CD8-positive, alpha-beta memory T cell (primary cell): ENCODE data around the gene ABCB7. TPM values are rescaled to one million over a fixed set of nuclear protein-coding genes. Genes with fewer than 3 reads are reported as not detected.
"Not testable (repeated sequence)": the region's sequence is repeated elsewhere in the genome, so short reads cannot be mapped to it uniquely, and the experiment has no call there.

Source experiments
- CTCF ChIA-PET: fragments of 350-600 bp; sonication (Branson Sonifier 250); formaldehyde crosslinking; loops from one replicate; lab custom pipeline; 2021; ENCODE audit warnings: antibody characterized with exemption; lab: Charles Lee
- POLR2A ChIA-PET: fragments of 350-600 bp; sonication (Branson Sonifier 250); formaldehyde crosslinking; loops from one replicate; lab custom pipeline; 2021; ENCODE audit warnings: antibody characterized with exemption; lab: Charles Lee
- DNase-seq, 5 donors: peaks; one replicate each; pipeline versions ENCODE4 v3.0.0 to v3.0.0-alpha.2; 2020 to 2022; ENCODE audit warnings: mixed read lengths in 1 of 5
- H3K27ac ChIP-seq: one replicate; pipeline ENCODE4 v1.7.0; 2013; ENCODE audit warnings: low read depth, mild to moderate bottlenecking, low read length, moderate library complexity
- H3K27me3 ChIP-seq: 2 replicates; pipeline ENCODE4 v1.7.0; 2013; ENCODE audit warnings: low read length, mild to moderate bottlenecking; ENCODE audit not compliant: insufficient read depth, poor library complexity, severe bottlenecking
- H3K36me3 ChIP-seq: 2 replicates; pipeline ENCODE4 v1.7.0; 2013; ENCODE audit warnings: mild to moderate bottlenecking, low read length, moderate library complexity; ENCODE audit not compliant: insufficient read depth
- H3K4me1 ChIP-seq: 2 replicates; pipeline ENCODE4 v1.7.0; 2013; ENCODE audit warnings: mild to moderate bottlenecking, low read length, moderate library complexity; ENCODE audit not compliant: insufficient read depth
- H3K4me3 ChIP-seq: 2 replicates; pipeline ENCODE4 v1.7.0; 2013; ENCODE audit warnings: mild to moderate bottlenecking, low read length
- H3K9me3 ChIP-seq: 2 replicates; pipeline ENCODE4 v1.7.0; 2013; ENCODE audit warnings: mild to moderate bottlenecking, low read length
- H3K27ac Mint-ChIP-seq, 8 donors: one replicate each; pipeline ENCODE4 v1.8.0; 2020 to 2021; ENCODE audit warnings: mixed read lengths in 8 of 8, mild to moderate bottlenecking in 6 of 8, inconsistent platforms in 3 of 8, moderate library complexity in 3 of 8
- H3K27me3 Mint-ChIP-seq, 2 donors: one replicate each; pipeline ENCODE4 v1.8.0; 2020 to 2021; ENCODE audit warnings: mixed read lengths in 2 of 2, mild to moderate bottlenecking in 1 of 2, moderate library complexity in 1 of 2
- H3K36me3 Mint-ChIP-seq, 3 donors: one replicate each; pipeline ENCODE4 v1.8.0; 2020 to 2021; ENCODE audit warnings: mixed read lengths in 3 of 3, inconsistent platforms in 1 of 3, mild to moderate bottlenecking in 1 of 3
- H3K4me1 Mint-ChIP-seq, 3 donors: one replicate each; pipeline ENCODE4 v1.8.0; 2020 to 2021; ENCODE audit warnings: mixed read lengths in 3 of 3, inconsistent platforms in 1 of 3, mild to moderate bottlenecking in 1 of 3
- H3K4me3 Mint-ChIP-seq, 7 donors: one replicate each; pipeline ENCODE4 v1.8.0; 2020 to 2021; ENCODE audit warnings: mixed read lengths in 7 of 7, mild to moderate bottlenecking in 6 of 7, moderate library complexity in 4 of 7, inconsistent platforms in 2 of 7
- H3K9me3 Mint-ChIP-seq, 5 donors: one replicate each; pipeline ENCODE4 v1.8.0; 2020 to 2022; ENCODE audit warnings: mixed read lengths in 5 of 5, mild to moderate bottlenecking in 3 of 5, moderate library complexity in 2 of 5, inconsistent platforms in 1 of 5
- polyA plus RNA-seq: library from polyadenylated mRNA; unstranded; fragments of 300-500 nt; fragmentation: Illumina TruSeq; gene quantifications from one replicate; pipeline ENCODE4 v1.2.3, GENCODE V29; 2021
- total RNA-seq, 2 experiments: library from RNA; stranded (reverse); gene quantifications; one replicate each; pipeline ENCODE4 v1.2.3, GENCODE V29; 2021

The ABCB7 gene
- total RNA-seq: 10 to 100 TPM; 25.4 to 27.0 TPM
- 10.2 TPM for polyA plus RNA-seq

DNA sequence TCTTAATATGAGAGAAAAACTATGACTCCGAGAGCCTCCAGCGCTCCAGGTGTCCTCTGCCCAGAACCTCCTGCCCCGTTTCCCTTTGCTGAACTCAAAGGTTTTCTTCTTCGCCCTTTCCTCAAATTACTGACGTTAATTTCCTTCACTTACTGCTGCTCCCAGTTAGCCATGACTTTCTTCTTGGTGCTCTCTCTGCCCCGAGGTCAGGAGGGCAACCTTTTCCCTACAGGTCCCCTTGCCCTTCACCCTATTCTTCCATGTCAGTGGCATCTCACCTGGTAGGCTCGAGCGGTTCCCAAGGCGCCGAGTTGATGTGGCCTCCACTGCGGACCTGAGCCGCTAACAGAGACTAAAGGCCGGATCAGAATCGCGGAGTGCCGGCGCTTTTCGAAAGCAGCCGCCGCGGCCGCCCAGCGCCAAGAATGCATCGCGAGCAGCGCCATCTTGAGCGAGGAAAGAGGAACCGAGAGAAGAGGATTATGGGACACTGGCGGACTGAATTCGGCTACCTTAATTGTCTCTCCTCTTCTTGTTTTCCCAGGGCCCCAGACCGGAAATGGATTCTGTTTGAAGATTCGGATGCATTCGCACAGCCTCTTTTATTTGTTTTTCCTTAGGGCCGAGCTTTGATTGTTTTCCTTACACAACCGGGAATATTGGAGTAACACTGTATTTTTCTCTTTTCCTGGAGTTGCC lies at the start of gene ABCB7:
Gene ABCB7, minus strand, starts transcription at position 457 of the 699 bp plus-strand sequence. Its CDS starts 11 bp downstream, at position 446.
- H3K27me3 Mint-ChIP-seq: peaks cover 0 to 2% of the 10 kb centered on the region in 2 donors
- peak within 1 kb of the TSS; percentile 88 to 98 (median 94) for H3K4me3 Mint-ChIP-seq
- peak within 1 kb of the TSS; percentile 78 to 99 (median 96) for H3K27ac Mint-ChIP-seq
- peaks cover 0 to 16% (median 0%) of the 10 kb centered on the region in 3 donors for H3K36me3 Mint-ChIP-seq
- Histone ChIP-seq H3K36me3 (no peaks in the 10 kb centered on the region), H3K4me1 (peaks cover 10% of the 10 kb centered on the region), H3K27ac (peak within 1 kb of the TSS; percentile 58), H3K4me3 (peak within 1 kb of the TSS; percentile 84), H3K27me3 (no peaks in the 10 kb centered on the region), H3K9me3 (no peaks in the 10 kb centered on the region)
- H3K4me1 Mint-ChIP-seq: peaks cover 29 to 72% (median 37%) of the 10 kb centered on the region in 3 donors
- POLR2A ChIA-PET: no interaction called here
- DNase-seq: peak; percentile 23 to 74 (median 58)
- CTCF ChIA-PET: no interaction called here
- H3K9me3 Mint-ChIP-seq: no peaks in the 10 kb centered on the region

DNA sequence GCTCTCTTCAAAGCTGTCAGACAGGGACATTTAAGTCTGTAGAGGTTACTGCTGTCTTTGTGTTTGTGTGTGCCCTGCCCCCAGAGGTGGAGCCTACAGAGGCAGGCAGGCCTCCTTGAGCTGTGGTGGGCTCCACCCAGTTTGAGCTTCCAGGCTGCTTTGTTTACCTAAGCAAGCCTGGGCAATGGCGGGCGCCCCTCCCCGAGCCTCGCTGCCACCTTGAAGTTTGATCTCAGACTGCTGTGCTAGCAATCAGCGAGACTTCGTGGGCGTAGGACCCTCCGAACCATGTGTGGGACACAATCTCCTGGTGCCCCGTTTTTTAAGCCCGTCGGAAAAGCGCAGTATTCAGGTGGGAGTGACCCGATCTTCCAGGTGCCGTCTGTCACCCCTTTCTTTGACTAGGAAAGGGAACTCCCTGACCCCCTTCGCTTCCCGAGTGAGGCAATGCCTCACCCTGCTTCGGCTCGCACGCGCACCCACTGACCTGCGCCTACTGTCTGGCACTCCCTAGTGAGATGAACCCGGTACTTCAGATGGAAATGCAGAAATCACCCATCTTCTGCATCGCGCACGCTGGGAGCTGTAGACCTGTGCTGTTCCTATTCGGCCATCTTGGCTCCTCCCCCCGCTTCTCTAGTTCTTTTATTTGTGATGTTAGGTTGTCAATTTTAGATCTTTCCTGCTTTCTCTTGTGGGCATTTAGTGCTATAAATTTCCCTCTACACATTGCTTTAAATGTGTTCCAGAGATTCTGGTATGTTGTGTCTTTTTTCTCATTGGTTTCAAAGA lies 32.5 kb upstream of the ABCB7 start:
- H3K4me1 Mint-ChIP-seq, H3K27ac Mint-ChIP-seq, H3K9me3 Mint-ChIP-seq, DNase-seq, CTCF ChIA-PET, H3K4me3 ChIP-seq, POLR2A ChIA-PET, H3K4me3 Mint-ChIP-seq, H3K36me3 ChIP-seq, H3K4me1 ChIP-seq, H3K27me3 ChIP-seq, H3K36me3 Mint-ChIP-seq, H3K27ac ChIP-seq, H3K9me3 ChIP-seq: not testable (repeated sequence)
- peaks cover 5 to 11% of the 10 kb centered on the region in 2 donors for H3K27me3 Mint-ChIP-seq

DNA sequence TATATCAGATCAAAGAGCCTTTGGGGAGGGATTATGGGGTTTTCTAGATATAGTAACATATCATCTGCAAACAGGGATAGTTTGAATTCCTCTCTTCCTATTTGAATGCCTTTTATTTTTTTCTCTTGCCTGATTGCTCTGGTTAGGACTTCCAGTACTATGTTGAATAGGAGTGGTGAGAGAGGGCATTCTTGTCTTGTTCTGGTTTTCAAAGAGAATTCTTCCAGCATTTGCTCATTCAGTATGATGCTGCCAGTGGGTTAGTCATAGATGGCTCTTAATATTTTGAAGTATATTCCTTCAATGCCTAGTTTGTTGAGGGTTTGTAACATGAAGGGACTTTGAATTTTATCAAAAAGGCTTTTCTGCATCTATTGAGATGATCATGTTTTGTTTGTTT lies 25.6 kb upstream of the ABCB7 start:
- ChIA-PET CTCF (no interaction called here), POLR2A (no interaction called here)
- H3K4me1 ChIP-seq: no peaks in the 10 kb centered on the region
- no peaks in the 10 kb centered on the region for H3K36me3 ChIP-seq
- Mint-ChIP-seq H3K27me3 (no peaks in the 10 kb centered on the region), H3K27ac (no peak overlapping the region), H3K9me3 (peaks cover 0 to 4% (median 0%) of the 10 kb centered on the region in 5 donors), H3K4me1 (no peaks in the 10 kb centered on the region), H3K4me3 (no peak overlapping the region), H3K36me3 (no peaks in the 10 kb centered on the region)
- no peak overlapping the region for H3K27ac ChIP-seq
- DNase-seq: no peak
- no peaks in the 10 kb centered on the region for H3K9me3 ChIP-seq
- H3K4me3 ChIP-seq: no peak overlapping the region
- H3K27me3 ChIP-seq: no peaks in the 10 kb centered on the region

DNA sequence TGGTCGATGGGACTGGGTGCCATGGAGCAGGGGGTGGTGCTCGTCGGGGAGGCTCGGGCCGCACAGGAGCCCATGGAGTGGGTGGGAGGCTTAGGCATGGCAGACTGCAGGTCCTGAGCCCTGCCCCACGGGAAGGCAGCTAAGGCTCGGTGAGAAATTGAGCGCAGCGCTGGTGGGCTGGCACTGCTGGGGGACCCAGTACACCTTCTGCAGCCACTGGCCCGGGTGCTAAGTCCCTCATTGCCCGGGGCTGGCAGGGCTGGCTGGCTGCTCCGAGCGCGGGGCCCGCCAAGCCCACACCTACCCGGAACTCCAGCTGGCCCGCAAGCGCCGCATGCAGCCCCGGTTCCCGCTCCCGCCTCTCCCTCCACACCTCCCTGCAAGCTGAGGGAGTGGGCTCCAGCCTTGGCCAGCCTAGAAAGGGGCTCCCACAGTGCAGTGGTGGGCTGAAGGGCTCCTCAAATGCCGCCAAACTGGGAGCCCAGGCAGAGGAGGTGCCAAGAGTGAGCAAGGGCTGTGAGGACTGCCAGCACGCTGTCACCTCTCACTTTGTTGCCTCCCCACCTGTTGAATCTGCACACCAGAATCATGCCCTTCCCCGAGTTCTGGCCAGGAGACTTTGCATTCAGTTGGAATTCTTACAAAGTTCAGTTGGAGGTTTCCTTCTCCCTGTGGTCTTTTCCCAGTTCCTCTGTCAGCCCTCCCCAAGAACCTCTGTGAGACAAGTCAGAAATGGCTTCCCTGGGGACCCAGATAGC lies 23.6 kb upstream of the ABCB7 start:
- H3K4me3 Mint-ChIP-seq, H3K36me3 ChIP-seq, H3K9me3 ChIP-seq, POLR2A ChIA-PET, H3K27me3 ChIP-seq, CTCF ChIA-PET, H3K27ac ChIP-seq, H3K4me1 Mint-ChIP-seq, DNase-seq, H3K9me3 Mint-ChIP-seq, H3K27ac Mint-ChIP-seq, H3K4me3 ChIP-seq, H3K36me3 Mint-ChIP-seq, H3K27me3 Mint-ChIP-seq, H3K4me1 ChIP-seq: not testable (repeated sequence)

DNA sequence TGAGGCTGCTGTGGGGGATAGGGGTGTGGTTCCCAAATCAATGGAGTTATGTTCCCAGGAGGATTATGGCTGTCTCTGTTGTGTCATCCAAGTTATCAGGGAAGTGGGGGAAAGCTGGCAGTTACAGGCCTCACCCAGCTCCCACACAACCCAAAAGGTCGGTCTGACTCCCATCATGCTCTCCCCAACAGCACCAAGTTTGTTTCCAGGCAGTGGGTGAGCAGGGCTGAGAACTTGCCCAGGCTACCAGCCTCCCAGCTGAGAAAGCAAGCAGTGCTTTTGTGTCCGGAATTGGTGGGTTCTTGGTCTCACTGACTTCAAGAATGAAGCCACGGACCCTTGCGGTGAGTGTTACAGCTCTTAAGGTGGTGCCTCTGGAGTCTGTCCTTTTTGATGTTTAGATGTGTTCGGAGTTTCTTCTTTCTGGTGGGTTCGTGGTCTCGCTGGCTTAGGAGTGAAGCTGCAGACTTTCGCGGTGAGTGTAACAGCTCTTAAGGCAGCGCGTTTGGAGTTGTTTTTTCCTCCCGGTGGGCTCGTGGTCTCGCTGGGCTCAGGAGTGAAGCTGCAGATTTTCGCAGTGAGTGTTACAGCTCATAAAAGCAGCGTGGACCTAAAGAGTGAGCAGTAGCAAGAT lies 16.3 kb upstream of the ABCB7 start:
- Mint-ChIP-seq H3K27ac (peak overlapping the region in 5 of 8 donors; percentile 18 to 62 (median 37)), H3K4me3 (peak overlapping the region; percentile 49 to 86 (median 61)), H3K27me3 (peaks cover 0 to 13% of the 10 kb centered on the region in 2 donors)
- POLR2A ChIA-PET, CTCF ChIA-PET, H3K27me3 ChIP-seq, H3K4me3 ChIP-seq, H3K9me3 ChIP-seq, H3K9me3 Mint-ChIP-seq, H3K27ac ChIP-seq, H3K36me3 Mint-ChIP-seq, H3K36me3 ChIP-seq, H3K4me1 ChIP-seq, H3K4me1 Mint-ChIP-seq: not testable (repeated sequence)
- peak in 1 of 5 donors; percentile 13 for DNase-seq

DNA sequence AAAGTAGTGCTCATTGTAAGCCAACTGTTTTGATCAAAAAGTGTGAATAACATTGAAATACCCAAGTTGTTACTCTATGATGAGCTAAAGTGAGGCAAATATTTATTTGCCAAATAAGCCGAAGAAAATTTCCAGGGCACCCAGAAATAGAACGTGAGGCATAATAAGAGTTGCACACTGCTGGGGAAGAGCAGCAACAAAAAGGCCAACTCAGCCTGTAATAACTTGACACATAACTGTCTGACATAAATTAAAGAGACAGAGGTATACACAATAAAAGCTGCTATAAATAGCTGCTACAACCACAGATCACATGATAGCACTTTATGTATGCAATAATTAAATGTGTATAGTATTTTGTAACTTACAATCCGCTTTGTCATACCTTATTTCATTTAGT lies 2.0 kb upstream of the ABCB7 start:
- CTCF ChIA-PET: no interaction called here
- no peak for DNase-seq
- Histone ChIP-seq H3K9me3 (no peaks in the 10 kb centered on the region), H3K4me3 (no peak overlapping the region), H3K27ac (no peak overlapping the region), H3K36me3 (no peaks in the 10 kb centered on the region), H3K4me1 (peaks cover 10% of the 10 kb centered on the region), H3K27me3 (no peaks in the 10 kb centered on the region)
- peaks cover 0 to 13% (median 0%) of the 10 kb centered on the region in 3 donors for H3K36me3 Mint-ChIP-seq
- POLR2A ChIA-PET: no interaction called here
- H3K9me3 Mint-ChIP-seq: no peaks in the 10 kb centered on the region
- no peak overlapping the region for H3K4me3 Mint-ChIP-seq
- peaks cover 0 to 2% of the 10 kb centered on the region in 2 donors for H3K27me3 Mint-ChIP-seq
- H3K4me1 Mint-ChIP-seq: peaks cover 23 to 52% (median 30%) of the 10 kb centered on the region in 3 donors
- no peak overlapping the region for H3K27ac Mint-ChIP-seq

DNA sequence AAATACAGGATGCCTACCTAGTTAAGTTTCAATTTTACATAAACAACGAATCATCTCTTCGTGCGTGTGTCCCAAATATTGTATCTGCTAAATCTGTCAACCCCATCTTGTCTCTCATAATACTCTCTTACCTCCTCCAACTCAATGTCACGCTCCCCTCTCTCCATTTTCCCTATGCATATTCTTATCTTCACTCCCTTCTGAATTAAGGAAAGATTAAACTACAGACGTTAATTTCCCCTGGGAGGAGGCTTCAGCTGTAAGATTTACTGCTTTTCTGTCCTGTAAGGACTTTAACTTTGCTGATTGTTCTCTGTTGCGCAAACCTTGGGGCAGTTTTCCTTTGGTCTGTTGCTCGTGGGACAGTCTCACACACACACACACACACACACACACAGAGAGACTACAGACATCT lies 455 bp upstream of the ABCB7 start:
- no peak for DNase-seq
- Mint-ChIP-seq H3K4me3 (peak overlapping the region; percentile 88 to 98 (median 94)), H3K4me1 (peaks cover 24 to 67% (median 31%) of the 10 kb centered on the region in 3 donors), H3K27ac (peak overlapping the region; percentile 78 to 99 (median 96)), H3K36me3 (peaks cover 0 to 13% (median 0%) of the 10 kb centered on the region in 3 donors), H3K9me3 (no peaks in the 10 kb centered on the region), H3K27me3 (peaks cover 0 to 2% of the 10 kb centered on the region in 2 donors)
- Histone ChIP-seq H3K9me3 (no peaks in the 10 kb centered on the region), H3K27ac (peak overlapping the region; percentile 58), H3K4me3 (peak overlapping the region; percentile 84), H3K4me1 (peaks cover 10% of the 10 kb centered on the region), H3K27me3 (no peaks in the 10 kb centered on the region), H3K36me3 (no peaks in the 10 kb centered on the region)
- POLR2A ChIA-PET: no interaction called here
- CTCF ChIA-PET: no interaction called here
